GM12892 (cell line): ENCODE results near the gene IL4R.

Experiments
- DNase-seq: peaks from one replicate; pipeline ENCODE4 v3.0.0; 2011; ENCODE audit not compliant: insufficient read length
- FAIRE-seq: peaks from 2 replicates; lab custom pipeline; 2011; peaks lifted over from hg19 to GRCh38; lab: Jason Lieb, UNC
- POLR2A ChIP-seq: IDR thresholded peaks from 2 replicates; pipeline ENCODE4 v1.6.1; 2011; ENCODE audit warnings: low read depth, low read length, control low read depth
- POLR2AphosphoS5 ChIP-seq: IDR thresholded peaks from 2 replicates; pipeline ENCODE4 v1.6.1; 2011; ENCODE audit warnings: low read depth, low read length, control low read depth
- TAF1 ChIP-seq: IDR thresholded peaks from 2 replicates; pipeline ENCODE4 v1.6.1; 2011; ENCODE audit warnings: low read depth, mild to moderate bottlenecking, control low read depth, low read length, borderline replicate concordance

The IL4R gene

DNA sequence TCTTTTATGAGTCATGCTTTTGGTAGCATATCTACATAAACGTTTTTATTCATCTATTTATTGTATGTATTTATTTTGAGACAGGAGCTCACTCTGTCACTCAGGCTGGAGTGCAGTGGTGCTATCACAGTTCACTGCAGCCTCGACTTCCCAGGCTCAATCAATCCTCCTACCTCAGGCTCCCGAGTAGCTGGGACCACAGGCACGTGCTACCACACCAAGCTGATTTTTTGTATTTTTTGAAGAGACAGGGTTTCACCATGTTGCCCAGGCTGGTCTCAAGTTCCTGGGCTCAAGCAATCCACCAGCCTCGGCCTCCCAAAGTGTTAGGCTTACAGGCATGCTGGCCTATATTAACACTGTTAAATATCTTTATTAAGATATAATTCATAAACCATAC, 20.4 kb upstream of the IL4R start:
- no peak for TF ChIP-seq POLR2AphosphoS5
- no peak for TF ChIP-seq TAF1
- TF ChIP-seq POLR2A, result no peak
- FAIRE-seq (no peak), DNase-seq (no peak)

DNA sequence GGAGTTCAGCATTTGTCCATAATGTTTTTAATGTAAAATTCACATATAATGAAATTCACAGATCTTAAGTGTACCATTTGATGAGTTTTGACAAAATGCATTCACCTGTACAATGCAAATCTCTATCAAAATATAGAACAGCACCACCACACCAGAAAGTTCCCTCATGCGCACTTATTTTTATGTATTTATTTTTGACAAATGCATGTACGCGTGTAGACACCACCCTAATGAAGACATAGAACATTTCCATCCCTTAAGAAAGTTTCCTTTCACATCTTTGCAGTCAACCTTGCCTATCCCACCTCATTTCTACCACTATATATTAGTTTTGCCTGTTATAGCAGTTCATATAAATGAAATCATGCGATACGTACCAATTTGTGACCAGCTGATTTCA, 15.6 kb upstream of the IL4R start:
- no peak for FAIRE-seq
- TF ChIP-seq TAF1 (no peak), POLR2A (no peak)
- no peak for DNase-seq

DNA sequence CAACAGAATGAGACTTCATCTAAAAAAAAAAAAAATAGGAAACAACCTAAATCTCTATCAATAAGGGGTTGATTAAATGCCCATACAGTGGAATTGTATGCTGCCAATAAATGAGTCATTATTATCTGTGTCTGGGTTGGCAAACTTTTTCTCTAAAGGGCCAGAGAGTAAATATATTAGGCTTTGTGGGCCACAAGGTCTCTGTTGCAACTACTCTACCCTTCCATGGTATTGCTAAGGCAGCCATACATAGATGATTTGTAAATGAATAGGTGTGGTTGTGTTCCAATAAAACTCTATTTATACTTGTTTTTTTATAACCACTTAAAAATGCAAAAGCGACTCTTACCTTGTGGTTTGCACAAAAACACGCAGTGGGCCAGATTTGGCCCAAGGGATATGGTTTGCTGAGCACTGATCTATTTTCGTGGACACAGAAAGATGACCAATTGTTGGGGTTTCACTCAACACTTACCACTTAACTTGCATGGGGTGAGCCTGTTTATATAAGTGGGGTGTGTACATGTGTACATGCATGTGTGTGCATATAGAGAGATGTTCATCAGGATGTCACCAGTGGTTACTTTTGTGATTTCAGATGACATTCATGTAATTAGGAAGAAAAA, 12.4 kb upstream of the IL4R start:
- no peak for FAIRE-seq
- no peak for TF ChIP-seq POLR2AphosphoS5
- no peak for DNase-seq

DNA sequence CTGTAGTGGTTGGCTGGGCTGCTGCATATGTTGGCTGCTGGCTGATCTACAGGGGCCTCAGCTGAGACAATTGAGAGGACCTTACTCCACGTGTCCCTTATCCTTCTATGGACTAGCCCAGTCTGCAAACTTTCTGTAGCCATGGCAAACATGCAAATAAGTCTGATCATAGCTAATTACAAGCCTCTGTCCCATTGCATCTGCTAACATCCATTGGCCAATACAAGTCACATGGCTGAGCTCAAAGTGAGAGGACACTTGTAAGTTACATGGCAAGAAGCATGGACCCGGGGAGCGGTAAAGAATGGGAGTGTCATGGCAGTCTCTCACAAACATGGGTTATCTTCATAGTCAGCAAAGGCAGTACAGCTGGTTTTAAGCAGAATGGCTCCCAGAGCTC, 11.6 kb upstream of the IL4R start:
- TF ChIP-seq POLR2A (no peak), POLR2AphosphoS5 (no peak), TAF1 (no peak)

DNA sequence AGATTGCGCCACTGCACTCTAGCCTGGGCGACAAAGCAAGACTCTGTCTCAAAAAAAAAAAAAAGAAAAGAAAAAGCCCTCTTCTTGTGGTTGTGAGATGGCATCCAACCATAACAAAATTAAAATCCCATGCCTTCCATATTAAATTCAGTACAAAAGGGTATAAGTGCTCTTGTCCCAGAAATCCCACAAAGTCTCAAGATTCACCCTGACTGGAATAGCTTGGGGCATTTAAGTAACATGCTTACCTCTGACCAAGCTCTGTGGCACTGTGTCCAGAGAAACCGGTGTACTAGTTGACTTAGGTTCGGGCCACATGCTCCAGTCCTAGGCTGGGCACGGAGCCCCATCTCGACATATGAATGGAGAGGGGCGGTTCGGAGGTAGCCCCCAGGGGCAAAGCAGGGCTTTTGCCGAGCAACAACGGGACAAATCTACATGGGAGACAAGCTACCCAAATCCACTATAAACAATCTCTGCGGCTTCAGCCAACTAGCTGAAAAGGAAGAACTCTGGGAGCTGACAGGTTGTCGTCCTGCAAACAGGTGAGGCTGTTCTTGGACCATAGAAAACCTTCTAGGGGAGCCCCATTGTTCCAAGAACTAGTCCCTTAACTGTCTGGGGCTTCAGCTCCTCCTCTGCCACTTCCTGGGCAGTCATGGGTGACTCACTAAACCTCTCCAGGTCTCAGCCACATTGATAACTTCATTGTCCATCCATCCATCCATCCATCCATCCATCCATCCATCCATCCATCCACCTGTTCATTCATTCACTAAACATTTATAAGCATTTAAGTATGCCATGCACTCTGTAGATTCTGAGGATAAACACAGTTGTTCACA, 10.3 kb upstream of the IL4R start:
- DNase-seq, result no peak
- FAIRE-seq, result no peak
- no peak for TF ChIP-seq TAF1
- no peak for TF ChIP-seq POLR2AphosphoS5
- TF ChIP-seq POLR2A, result no peak

More for the DNA sequence above, 11.6 kb upstream of the IL4R start:
- DNase-seq (no peak), FAIRE-seq (no peak)

DNA sequence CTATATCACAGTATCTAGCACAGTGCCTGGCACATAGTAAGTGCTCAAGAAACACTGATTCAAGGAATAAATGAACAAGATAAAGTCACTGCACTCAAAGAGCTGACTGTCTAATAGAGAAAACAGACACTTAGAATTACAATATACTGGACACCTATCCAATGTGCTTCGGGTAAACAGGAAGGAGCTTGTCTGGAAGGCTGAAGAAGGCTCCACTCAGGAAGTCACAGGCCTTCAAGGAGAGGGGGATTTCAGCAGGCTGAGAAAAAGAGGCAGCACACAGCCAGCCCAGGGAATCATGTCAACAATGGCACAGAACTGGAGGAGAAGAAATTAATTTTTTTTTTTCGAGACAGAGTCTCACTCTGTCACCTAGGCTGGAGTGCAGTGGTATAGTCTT, 9.7 kb upstream of the IL4R start:
- FAIRE-seq (no peak), DNase-seq (no peak)
- TF ChIP-seq TAF1 (no peak), POLR2A (no peak), POLR2AphosphoS5 (no peak)

DNA sequence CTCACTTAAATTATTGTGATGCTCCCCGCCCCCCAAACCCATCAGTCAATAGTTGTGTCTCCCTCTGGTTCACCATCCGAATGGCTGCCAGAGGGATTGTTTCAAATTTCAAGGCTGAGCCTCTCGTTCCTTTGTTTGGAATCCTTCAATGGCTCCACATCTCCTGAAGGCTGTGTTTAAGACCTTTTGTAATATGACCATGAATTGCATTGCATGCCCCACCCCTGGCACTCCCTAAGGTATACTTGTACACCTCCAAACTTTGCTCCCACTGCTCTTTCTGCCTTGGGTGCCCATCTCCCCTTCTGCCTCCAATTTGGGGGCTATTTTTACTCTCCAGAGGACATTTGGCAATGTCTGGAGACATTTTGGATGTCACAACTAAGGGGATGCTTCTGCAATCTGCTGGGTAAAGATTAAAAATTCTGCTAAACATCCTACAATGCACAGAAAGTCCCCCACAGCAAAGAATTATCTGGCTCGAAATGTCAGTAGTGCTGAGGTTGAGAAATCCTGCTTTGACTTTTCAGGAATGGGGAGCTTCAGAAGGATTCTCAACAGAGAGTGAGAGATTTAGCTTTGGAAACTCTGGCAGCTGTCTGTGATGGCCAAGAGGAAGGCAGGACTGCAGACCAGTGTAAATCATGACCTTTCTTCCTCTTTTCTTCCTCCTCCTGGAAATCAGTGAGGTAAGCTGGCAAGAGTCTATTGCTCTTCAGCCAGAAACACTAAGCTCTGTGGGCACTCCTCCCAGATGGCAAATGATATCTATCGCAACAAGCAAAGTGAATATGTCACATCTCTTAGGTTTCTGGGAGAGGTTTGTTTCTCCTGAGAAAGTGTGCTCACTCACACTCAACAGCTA, 8.7 kb upstream of the IL4R start:
- TF ChIP-seq POLR2A, result no peak
- no peak for TF ChIP-seq POLR2AphosphoS5
- no peak for TF ChIP-seq TAF1
- FAIRE-seq, result no peak
- no peak for DNase-seq

DNA sequence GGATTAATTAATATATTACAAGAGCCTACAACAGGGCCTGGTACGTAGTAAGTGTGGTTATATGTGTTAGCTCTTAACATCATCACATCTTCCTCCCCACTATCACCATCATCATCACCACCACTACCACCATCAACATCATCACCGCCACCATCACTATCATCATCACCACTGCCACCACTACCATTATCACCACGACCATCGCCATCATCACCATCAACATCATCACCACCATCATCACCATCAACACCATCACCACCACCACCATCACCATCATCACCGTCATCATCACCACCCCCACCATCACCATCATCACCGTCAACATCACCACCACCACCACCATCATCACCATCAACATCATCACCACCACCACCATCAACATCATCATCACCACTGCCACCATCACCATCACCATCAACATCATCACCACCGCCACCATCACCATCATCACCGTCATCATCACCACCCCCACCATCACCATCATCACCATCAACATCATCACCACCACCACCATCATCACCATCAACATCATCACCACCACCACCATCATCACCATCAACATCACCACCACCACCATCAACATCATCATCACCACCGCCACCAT, 7.8 kb upstream of the IL4R start:
- DNase-seq (no peak), FAIRE-seq (peak; percentile 27)
- TF ChIP-seq POLR2AphosphoS5, result no peak
- TF ChIP-seq POLR2A, result no peak
- TF ChIP-seq TAF1, result no peak

DNA sequence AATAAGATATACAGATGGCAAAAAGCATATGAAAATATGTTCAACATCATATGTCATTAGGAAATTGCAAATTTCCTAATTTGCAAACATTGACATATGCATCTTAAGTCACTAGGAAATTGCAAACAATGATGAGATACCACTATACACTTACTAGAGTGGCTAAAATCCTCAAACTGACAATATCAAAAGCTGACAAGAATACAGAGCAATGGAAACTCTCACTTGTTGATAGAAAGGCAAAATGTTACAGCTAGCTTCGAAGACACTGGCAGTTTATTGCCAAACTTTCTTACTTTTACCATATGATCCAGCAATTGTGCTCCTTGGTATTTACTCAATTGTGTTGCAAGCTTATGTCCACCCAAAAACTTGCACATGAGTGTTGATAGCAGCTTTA, 5.0 kb upstream of the IL4R start:
- FAIRE-seq (no peak), DNase-seq (no peak)
- TF ChIP-seq TAF1, result no peak
- no peak for TF ChIP-seq POLR2A
- TF ChIP-seq POLR2AphosphoS5, result no peak

DNA sequence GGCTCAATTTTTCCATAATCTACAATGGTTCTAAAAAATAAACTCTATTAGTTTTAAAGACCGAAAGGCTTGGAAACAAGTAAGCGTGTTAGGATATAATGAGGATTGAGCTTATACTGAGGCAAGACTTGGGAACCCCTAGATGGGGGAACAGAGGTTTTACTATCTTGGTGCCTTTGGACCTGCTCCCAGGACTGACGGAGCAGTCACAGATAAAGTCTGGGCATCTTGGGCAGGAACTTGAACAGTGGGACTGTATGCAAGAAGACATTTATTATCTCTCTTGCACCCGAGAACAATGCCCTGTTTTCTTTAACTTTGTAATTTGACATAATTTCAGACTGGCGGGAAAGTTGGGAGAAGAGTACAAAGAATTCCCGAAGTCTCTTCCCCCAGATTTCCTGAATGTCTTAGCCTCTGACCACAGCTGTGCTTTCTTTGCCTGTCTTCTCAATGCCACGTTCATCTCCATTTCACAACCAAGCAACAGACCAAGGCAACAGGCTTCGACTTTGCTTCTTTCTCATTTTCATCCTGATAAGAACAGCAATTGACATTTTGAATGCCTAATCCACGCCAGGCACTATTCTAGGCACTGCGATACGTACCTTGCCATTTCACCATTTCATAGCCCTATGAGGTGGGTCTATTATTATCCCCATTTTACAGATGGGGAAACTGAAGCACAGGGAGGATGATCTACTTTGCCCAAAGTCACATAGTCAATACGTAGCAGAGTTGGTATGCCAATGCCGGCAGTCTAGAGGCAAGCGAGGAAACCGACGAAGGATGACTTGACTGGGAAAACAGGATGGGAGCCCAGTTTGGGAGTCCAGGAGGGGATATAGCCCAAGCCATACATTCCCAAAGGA, 3.0 kb upstream of the IL4R start:
- TF ChIP-seq POLR2A, result no peak
- TF ChIP-seq POLR2AphosphoS5, result no peak
- TF ChIP-seq TAF1, result no peak
- DNase-seq (no peak), FAIRE-seq (no peak)

DNA sequence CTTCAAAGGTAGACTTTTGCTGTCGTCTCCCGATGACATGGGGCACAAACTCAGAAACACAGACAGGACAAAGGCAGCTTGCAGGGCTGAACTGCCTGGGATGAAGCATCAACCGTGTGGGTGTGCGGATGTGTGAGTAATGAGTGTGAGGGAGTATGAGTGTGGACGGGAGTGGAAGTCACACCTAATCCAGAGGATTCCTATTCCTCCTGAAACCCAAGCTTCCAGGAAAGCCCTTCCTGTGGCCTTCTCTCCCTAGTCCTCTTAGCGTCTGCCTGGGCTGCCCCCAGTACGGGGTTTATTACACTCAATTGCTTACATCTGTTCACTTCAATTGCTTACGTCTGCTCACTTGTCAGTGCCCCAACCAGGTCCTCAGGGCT, 2.3 kb upstream of the IL4R start:
- FAIRE-seq (no peak), DNase-seq (no peak)
- TF ChIP-seq TAF1 (no peak), POLR2A (no peak), POLR2AphosphoS5 (no peak)
